OCI-LY7 (cell line): ENCODE results near the gene WDR36.

ENCODE experiments used
- EZH2phosphoT487 ChIP-seq: fragments of 200-600 bp; sonication (generic); IDR thresholded peaks from 2 replicates; pipeline ENCODE4 v1.6.1; 2018; ENCODE audit warnings: low read depth, borderline replicate concordance, mild to moderate bottlenecking, mixed run types, antibody characterized with exemption, low read length, moderate library complexity, mixed read lengths
- TF ChIP-seq, protein P1 (sequence below): fragments of 200-600 bp; sonication (generic); conservative IDR thresholded peaks from 2 replicates; pipeline ENCODE4 v1.5.1; 2014; ENCODE audit warnings: mild to moderate bottlenecking, antibody characterized with exemption, low read length, moderate library complexity, mixed read lengths

DNA sequence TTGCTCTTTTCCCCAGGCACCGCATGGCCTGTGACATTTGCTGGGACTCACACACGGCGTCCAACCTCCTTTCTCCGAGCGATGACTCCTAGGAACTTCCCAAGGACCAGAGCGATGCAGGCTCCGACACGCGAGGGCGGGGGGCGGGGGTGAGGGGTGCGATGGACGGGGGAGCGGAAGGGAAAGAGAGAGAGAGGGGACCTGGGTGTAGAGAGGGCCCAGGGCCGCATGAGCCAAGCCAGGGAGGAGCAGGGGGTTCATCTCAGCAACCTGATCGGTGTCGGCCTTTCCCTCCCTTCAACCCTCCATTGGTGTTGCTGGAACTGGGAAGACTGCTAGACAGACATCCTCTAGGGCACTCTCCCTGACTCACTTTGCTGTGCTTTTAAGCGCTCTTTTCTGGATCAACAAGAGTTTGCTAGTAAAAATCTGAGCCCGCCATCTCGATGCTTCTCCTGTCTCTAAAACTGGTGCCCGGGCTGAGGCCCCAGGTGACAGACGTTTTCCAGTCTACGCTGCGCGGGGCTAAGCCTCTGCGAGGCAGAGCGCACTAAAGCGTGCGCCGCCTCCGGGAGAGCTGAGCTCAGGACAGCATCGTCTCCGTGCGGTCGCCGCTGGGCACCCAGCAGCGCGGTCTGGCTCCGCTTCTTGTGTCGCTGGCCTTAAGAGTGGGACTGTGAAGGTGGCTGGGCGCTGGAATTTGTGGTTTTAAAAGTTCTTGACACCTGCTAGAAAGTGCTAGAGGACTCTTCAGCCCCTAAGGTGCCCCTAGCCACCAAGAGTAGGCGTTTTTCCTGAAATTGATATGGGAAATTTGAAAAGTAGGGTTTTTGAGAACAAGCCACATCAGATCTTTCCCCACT, 21.6 kb upstream of the WDR36 start:
- TF ChIP-seq, protein P1, sequence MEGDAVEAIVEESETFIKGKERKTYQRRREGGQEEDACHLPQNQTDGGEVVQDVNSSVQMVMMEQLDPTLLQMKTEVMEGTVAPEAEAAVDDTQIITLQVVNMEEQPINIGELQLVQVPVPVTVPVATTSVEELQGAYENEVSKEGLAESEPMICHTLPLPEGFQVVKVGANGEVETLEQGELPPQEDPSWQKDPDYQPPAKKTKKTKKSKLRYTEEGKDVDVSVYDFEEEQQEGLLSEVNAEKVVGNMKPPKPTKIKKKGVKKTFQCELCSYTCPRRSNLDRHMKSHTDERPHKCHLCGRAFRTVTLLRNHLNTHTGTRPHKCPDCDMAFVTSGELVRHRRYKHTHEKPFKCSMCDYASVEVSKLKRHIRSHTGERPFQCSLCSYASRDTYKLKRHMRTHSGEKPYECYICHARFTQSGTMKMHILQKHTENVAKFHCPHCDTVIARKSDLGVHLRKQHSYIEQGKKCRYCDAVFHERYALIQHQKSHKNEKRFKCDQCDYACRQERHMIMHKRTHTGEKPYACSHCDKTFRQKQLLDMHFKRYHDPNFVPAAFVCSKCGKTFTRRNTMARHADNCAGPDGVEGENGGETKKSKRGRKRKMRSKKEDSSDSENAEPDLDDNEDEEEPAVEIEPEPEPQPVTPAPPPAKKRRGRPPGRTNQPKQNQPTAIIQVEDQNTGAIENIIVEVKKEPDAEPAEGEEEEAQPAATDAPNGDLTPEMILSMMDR = no peak
- TF ChIP-seq EZH2phosphoT487 = no peak
